ENCODE measurements around the gene USP24.
"Not testable (repeated sequence)": the region's sequence is repeated elsewhere in the genome, so short reads cannot be mapped to it uniquely, and the experiment has no call there.

USP24 gene

DNA sequence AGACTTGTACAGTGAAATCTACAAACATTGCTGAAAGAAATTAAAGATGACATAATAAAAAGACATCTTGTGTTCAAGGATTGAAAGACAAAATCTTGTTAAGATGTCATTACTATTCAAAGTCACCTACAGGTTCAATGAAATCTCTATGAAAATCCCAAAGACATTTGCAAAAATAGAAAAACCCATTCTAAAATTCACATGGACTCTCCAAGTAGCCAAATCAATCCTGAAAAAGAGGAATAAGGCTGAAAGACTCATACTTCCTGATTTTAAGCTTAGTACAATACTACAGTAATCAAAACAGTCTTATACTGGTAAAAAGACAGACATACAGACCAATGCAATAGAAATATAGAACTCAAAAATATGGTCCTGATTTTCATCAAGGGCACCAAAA is 97.2 kb downstream of the USP24 start:
- DNase-seq: no peak

DNA sequence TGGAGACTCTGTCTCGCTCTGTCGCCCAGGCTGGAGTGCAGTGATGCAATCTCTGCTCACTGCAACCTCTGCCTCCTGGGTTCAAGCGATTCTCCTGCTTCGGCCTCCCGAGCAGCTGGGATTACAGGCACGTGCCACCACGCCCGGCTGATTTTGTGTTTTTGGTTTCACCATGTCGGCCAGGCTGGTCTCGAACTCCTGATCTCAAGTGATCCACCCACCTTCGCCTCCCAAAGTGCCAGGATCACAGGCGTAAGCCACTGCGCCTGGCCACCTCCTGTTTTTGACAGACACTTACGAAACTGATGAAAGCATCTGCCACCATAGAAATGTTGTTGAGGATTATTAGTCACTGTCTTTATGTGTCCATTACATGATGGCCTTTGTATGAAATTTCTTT is 106.2 kb downstream of the USP24 start:
- not testable (repeated sequence) for DNase-seq

DNA sequence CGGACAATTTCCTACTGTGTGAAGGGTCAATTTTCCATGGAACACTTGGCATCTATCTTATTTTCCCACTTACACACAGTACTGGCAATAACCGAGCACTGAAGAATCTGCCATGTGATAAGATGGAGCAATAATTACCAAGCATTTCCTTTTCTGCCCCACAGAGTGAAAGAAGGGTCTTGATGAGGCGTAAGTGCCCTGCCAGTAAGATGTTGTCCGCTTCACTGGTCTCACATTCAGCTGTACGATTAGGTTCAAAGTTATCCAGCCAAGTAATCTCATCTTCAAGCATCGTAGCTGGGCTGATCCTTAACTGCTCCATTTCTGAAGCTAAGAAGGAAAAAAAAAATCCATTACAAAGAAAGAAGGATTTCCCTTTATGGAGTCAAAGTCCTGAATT is 108.1 kb downstream of the USP24 start:
- no peak for DNase-seq

DNA sequence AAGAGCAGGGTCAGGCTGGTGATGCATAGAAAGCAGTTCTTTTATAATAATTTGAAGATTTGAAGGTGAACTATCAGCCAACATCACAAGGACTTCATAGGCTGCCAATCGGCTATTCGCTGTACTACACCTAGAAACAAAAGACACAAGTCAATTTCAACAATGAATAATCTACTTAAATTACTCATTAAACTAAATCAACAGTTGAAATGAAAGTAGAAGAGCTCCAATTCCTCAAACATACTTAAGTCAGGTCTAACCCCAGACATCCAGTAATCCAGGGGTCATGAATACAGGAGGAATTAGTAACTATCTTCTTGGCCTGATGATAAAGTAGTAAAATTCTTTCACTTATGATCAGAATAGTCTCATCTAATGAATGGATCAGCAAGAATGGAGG is 111.3 kb downstream of the USP24 start:
- no peak for DNase-seq

DNA sequence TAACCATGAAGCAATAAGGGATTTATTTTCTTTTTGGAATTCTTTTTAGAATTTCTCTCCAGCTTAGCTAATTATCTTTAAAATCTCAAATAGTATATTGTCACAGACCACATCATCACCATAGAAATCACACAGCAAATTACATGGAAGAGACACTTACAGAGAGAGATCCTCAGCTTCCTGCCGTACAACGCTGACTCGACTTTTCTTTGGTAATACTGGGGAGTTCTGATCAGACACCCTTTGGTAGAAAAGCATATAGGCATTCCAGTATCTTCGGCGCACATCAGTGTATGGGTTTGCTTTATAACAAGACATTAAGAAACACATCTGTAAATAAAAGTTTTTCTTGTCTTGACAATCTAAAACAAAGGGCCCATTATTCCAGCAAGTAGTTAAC is 120.1 kb downstream of the USP24 start:
- no peak for DNase-seq

DNA sequence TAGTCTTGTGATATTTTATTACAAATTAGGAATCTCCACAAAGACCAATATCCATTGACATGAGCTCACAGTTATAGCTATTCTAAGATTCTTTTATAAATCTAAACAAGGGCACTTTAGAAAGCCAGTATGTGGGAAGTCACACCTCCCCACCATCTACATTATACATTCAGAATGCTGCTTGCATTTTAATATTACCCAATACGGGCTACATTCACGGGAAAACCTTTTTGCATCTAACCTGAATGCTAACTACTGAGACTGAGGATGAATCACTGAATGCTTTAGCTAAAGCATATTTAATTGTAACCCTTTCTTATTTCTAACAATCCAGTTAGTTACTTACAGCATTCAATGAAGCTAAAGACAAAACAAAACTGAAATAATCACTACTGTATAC is 122.7 kb downstream of the USP24 start:
- no peak for DNase-seq

DNA sequence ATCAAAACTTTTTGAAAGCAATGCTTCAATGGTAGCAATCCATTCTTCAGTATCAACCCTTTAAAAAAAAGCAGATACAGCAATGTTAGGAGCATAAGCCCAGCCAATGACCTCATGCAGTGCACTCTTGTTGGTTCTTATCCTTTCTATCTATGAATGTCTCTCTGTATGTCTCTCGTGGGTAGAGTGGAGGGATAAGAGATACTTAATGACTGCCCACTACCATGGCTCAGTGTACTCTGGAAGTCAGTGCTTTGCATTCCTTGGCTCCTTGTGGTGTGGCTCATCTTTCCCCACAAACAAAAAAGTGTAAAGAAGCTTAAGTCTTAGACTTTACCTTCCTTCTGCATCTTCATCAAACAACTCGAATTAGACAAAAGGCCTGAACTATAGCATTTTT is 125.5 kb downstream of the USP24 start:
- no peak for DNase-seq

DNA sequence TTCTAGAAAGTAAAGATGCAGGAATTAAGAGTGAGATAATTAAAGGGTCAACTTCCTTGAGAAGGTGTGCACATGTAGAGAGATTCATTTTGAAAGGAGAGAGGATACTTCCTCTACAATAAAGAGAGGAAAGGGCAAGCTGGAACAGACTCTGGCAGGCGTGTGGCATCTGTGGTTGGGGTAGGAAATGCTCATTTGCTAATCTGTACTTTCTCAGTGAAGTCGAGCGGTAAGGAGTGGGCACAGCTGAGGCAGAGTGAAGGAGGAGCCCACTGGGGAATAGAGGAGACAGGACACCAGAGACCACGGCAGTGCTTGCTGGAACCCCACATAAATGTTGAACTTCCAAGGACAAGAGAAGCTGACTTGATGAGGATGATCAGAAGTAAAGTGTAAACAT is 126.8 kb downstream of the USP24 start:
- no peak for DNase-seq

DNA sequence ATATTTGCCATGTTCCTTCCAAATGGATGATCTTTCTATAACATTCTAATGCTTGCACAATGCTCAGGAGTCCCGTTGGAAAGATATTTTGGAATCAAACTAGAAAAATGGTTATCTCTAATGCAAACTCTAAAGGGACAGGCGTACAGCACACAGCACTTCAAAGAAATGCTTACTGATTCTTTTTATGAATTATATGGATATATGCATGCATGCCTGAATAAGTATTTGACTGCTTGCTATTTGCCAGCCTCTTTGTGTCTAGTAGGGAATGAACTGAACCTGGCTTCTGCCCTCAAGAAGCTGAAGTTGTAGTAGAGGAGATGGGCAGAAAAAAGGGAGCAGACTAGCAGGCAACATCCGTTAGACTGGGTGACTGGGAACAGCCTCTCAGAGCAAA is 127.7 kb downstream of the USP24 start:
- no peak for DNase-seq

DNA sequence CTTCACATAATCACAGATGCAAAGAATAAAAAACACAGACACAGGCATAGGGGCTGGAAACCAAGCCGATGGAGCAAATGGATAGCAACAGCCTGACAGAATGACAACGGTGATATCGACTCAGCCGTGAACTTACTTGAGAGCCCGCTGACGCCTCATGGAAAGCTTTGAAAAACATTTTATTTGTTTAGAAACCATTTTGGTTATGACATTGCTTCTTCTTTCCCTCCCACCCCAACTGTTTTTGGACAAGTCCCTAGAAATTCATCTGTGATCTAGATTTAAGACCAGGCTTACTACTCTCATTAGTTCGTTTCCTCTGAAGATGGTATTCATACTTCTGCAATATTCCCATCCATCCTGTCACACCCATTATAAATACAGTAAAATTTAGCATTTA is 130.9 kb downstream of the USP24 start:
- DNase-seq: no peak

DNA sequence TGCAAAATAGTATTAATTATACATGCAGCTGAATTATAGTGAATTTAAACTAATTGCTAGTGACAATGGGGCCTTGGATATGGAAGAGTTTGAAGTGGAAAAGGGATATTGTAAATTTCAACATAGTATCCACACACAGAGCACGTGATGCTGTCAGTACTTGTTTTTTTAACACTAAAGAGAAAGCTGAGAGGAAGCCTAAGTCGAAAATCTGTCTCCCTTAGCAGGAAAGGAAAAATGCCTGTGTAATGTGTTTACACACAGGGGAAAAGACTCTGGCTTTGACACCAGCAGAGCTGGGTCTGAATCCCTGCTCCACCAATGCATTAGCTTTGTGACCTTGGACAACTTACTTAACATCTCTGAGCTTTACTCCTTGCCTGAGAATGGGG is 133.3 kb downstream of the USP24 start:
- no peak for DNase-seq

DNA sequence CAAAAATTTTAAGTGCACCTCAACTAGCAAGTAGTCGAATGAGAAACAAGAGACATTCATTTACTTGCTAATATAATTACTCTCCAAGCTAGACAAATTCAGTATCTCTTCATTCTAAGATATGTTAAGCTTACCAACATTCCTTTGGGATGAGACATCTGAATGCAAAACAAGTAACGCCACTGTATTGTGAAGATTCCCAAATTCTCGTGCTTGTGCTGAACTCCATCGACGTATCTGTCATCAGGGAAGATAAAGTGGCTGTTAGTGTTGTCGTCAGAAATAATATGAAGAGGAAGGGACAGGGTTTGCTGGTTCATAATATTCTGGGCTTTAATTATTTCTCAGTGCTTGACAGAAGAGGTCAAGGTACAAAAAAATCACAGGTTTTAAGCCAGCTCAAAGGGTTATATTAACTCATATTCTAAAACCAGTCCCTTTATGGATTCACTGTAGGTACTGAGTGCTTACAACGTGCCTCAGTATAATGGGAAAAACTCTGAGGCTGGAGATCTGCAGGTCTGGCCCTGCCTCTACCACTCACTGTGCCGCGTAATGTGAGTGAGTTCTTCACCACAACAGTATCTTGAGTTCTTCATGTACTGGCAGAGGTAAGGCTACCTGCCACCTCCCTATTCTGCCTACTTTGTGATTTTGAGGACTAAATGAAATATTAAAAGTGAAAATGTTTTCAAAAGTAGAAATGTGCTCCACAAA is 133.8 kb downstream of the USP24 start:
- DNase-seq: no peak

DNA sequence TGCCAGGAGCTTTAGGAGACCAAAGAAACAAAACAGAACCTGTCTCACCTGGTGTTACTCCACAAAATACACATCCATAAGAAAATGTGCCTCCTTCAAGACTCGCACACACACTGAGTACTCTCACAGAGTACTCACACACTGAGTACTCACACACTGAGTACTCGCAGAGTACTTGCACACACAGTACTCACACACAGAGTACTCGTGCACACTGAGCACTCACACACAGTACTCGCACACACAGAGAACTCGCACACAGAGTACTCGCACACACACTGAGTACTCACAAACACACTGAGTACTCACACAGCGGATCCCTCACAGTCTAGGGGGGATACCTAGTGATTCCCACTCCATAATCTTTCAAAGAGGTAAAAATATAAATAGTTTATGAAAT is 135.5 kb downstream of the USP24 start:
- no peak for DNase-seq

DNA sequence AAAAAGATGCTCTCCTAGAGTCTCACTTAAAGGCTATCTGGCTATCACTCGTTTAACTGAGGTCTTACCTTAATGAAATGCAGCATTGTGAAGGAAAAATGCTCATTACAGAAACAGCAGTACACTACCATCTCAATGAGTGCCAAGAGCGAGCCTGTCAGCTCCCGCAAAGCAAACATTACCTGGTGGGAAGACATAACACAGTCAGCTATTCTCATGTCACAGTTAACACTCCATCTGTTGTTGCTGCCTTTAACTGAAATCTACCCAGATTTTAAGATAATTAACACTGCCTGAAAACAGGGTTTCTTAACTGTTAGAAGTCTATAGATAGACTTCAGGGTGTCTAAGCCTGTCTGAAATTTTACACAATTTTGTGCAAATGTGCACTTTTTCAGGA is 136.7 kb downstream of the USP24 start:
- DNase-seq: no peak

DNA sequence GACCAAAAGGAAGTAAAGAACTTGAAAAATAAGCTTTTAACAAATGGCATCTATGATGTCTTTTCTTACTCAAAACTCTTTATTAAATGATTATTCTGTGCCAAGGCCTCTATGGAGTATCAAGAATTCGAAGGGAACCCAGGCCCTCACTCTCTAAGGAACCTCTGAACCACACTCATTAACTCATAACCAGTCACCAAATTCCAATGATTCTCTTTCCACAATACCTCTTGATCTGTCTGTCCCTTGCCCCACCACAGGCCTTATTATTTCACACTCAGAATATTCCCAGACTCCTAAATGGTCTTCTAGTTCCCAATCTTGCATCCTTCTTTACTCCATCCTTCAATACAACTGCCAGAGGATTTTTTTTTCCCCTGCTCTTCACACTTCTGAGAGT is 138.8 kb downstream of the USP24 start:
- DNase-seq: no peak

DNA sequence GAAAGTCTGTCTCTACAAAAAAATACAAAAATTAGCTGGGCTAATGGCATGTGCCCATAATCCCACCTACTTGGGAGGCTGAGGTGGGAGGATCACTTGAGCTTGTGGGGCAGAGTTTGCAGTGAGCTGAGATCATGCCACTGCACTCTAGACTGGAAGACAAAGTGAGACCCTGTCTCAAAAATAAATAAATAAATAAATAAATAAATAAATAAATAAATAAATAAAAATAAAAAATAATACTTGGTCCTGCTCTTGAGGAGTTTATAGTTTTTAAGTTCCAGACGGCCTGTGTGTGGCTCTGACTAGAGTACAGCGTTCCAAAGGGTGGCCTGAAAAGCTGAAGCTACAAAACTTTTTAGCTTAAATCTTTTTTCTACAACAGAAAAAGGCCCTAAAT is 140.7 kb downstream of the USP24 start:
- DNase-seq: no peak

DNA sequence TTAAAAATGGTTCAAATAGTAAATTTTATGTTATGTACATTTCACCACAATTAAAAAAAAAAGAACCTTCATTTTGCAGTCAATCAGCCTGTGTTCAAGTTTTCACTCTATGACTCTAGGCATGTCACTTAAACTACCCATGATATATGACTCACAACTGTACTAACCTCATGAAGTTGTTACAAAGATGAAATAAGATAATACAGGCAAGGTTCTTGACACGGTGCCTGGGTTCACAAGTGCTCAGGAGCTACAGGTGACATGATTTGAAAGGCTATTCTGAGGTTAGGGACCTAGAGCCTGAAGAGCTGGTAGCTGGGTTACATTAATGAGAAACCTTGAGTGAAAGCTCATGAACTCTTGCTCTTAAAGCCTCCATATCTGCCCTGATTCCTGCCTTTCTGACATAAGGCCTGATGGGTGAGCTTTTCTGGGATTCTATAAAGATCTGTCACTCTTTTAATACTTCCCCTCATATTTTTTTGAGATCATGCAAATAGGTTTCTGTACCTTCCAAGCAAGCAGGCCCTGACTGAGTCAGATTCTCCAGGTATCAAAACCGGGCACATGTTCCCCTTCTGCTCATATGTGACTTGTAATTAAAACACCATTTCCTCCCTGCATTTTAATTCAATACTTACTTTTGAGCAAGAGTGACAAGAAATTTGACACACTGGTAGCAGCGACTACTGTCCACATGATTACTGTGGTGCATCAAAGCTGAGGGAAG is 141.8 kb downstream of the USP24 start:
- DNase-seq: no peak

DNA sequence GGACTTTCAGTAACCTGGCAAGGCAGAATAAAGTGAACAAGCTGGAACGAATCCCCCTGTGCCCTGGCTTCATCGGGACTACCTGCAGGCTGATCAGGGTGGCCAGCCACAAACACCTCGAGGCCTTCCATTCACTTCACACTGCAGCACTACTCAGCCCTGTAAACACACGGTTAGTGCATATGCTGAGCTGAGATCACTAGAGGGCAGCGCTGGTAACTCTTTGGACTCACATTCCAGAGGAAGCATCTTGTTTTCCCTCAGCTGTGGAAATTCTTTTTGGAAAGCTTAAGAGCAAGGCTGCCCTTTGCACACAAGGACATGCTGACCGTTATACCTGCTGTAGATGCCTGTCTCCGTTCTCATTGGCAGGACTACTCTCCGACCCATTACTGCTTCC is 143.7 kb downstream of the USP24 start:
- no peak for DNase-seq

DNA sequence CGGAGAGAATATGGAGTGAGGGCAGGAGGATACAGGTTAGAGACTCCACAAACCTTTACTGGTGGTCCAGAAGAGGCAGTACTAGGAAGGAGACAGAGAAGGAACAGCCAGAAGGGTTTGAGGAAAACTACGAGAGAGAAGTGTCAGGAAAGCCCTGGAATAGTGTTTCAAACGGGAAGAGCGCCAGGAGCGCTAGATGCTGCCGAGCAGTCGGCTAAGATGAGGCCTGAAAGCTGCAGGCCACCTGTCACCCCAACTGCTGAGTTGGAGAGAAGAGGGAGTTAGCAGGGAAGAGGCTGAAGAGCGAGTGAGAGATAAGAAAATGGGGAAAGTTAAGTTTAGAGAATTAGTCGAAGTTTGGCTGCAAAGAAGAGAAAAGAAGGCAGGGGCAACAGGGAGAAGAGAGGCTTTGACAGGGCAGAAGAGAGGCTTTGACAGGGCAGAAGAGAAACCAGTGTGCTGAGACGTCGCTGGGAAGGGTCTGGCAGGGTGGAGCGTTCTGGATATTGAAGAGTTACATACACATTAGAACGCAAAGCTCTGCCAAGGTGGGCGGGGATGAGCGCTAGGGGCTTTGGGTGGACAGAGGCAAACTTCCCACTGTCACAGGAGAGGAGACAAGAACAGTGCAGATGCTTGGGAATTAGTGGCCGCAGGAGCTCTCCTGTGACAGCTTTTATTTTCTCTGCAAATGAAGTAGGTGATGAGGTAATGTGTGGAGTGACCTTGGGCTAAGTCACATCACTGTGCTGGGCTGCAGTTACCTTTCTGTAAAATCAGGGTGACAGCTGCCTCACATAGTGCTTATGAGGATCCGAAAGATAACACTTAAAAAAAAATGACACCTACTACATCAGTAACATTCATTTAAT is 144.6 kb downstream of the USP24 start:
- no peak for DNase-seq

DNA sequence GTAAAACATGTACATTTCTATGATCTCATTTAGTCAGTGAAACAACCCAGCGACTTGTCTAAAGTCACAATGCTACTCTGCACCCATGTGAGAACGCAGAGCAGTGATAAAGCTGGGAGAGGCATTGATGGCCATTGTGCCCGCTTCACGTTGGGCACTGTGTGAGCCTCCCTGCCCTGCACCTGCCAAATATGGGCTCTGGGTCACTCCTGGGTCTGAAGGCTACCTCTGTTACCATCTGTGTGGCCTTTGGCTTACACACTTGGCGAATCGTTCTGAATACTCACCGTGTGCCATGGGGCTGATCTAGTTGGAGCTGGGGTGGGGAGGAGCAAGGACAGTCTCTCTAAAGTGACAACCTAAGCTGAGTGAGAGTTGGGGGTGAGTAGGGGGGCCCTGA is 145.9 kb downstream of the USP24 start:
- DNase-seq: no peak

DNA sequence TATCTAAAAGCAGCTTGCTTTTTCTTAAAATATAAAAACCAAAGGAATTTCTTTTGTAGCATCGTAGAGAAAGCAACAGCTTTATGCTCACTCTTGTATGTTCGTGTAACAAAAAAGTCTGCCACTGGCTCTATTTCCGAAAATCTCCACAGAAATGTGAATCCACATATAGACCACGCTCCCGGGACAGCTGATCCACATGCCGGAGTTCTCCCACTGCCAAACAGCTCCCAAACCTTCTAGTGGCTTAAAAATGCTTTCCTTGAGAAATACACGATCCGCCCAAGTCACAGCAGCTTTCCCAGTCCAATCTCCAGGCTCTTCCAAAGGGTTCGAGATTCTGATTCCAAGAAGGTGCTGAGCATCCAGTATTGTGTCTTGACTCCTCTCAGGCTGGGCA is 146.5 kb downstream of the USP24 start:
- DNase-seq: no peak

DNA sequence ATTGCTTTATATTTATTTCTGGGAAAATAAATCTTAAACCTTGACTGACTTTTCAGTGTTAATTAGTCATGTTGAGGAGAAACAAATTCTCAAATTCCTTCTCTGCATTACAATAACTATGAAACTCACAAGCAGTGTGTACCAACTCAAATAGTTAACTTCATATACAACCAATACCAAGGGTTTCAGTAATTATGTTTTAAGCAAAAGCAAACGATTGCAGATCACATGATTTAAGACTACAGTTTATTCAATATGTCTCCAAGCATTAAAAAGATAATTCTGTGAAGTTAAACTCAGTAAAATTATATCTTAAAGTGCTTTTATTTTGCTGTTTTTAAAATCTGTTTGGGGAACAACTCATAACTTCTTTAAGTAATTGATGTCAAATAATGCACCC is 147.2 kb downstream of the USP24 start:
- DNase-seq: no peak

DNA sequence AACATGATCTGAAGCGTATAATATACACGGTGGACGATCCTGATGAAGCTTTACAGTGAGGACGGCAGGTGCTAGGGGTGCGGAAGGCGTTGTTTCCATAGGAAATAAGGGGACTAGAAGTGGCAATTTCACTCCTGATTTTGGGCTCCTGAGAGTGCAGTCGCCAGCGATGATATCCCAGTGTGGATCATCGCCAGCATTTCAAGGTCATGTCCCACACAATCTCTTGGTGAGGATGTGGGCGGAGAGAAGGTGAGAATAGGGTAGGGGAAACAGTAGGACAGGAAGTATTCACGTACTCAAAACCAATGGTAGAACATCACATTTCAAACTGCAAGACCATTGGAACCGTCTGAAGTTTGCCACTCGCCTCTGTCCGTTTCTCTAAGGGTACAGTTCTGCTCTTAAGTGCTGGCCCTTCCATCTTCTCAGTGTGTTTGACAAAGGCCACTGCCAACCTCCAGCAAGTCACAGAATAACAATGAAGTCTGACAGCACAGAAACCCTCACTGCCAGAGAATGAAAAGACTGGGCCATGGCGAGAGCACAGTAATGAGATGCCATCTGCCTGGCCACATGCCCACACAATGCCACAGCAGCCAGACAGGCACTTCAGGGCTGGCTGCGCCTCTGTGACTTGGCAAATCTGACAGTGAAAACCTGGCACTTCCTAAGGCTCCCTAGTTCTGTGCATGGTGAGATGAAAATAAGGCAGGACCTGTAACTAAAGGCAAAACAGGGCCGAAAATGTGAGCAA is 148.0 kb downstream of the USP24 start:
- DNase-seq: no peak

Measured in right kidney (tissue), 1 donor.